ENCODE results near the gene MCOLN1. TPM values are rescaled to one million over a fixed set of nuclear protein-coding genes. Genes with fewer than 3 reads are reported as not detected.

MCOLN1 gene
- total and polyA plus RNA-seq, 9 of the 15 experiments (the other 6 are each of a cell fraction or from before 2014, with no cell fraction given), result 0.25 to 15.4 (median 7.1) TPM

DNA sequence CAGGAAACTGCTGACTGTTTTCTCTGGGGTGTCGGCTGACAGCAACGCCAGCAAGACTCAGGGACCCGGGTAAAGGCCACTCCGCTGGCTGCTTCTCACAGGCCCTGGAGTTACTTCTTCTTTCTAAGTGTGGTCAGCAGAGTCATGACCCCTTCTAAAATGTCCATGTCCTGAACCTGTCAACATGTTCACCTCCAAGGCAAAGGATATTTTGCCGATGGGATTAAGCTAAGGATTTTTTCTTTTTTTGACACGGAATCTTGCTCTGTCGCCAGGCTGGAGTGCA is 41.5 kb upstream of the MCOLN1 start (continued):
- TF ChIP-seq, protein P1, sequence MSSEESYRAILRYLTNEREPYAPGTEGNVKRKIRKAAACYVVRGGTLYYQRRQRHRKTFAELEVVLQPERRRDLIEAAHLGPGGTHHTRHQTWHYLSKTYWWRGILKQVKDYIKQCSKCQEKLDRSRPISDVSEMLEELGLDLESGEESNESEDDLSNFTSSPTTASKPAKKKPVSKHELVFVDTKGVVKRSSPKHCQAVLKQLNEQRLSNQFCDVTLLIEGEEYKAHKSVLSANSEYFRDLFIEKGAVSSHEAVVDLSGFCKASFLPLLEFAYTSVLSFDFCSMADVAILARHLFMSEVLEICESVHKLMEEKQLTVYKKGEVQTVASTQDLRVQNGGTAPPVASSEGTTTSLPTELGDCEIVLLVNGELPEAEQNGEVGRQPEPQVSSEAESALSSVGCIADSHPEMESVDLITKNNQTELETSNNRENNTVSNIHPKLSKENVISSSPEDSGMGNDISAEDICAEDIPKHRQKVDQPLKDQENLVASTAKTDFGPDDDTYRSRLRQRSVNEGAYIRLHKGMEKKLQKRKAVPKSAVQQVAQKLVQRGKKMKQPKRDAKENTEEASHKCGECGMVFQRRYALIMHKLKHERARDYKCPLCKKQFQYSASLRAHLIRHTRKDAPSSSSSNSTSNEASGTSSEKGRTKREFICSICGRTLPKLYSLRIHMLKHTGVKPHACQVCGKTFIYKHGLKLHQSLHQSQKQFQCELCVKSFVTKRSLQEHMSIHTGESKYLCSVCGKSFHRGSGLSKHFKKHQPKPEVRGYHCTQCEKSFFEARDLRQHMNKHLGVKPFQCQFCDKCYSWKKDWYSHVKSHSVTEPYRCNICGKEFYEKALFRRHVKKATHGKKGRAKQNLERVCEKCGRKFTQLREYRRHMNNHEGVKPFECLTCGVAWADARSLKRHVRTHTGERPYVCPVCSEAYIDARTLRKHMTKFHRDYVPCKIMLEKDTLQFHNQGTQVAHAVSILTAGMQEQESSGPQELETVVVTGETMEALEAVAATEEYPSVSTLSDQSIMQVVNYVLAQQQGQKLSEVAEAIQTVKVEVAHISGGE (CRISPR knock-in tag; IDR thresholded peaks at IDR 0.05), result no peak
- no peak for TF ChIP-seq RUNX1 (IDR thresholded peaks at IDR 0.05; ENCODE audit: low read depth)
- TF ChIP-seq FOXJ3 (CRISPR knock-in tag; IDR thresholded peaks at IDR 0.05), result no peak
- TF ChIP-seq NONO (IDR thresholded peaks at IDR 0.05; ENCODE audit: low read depth in 2 of 2, low read length in 1 of 2), result no peak

DNA sequence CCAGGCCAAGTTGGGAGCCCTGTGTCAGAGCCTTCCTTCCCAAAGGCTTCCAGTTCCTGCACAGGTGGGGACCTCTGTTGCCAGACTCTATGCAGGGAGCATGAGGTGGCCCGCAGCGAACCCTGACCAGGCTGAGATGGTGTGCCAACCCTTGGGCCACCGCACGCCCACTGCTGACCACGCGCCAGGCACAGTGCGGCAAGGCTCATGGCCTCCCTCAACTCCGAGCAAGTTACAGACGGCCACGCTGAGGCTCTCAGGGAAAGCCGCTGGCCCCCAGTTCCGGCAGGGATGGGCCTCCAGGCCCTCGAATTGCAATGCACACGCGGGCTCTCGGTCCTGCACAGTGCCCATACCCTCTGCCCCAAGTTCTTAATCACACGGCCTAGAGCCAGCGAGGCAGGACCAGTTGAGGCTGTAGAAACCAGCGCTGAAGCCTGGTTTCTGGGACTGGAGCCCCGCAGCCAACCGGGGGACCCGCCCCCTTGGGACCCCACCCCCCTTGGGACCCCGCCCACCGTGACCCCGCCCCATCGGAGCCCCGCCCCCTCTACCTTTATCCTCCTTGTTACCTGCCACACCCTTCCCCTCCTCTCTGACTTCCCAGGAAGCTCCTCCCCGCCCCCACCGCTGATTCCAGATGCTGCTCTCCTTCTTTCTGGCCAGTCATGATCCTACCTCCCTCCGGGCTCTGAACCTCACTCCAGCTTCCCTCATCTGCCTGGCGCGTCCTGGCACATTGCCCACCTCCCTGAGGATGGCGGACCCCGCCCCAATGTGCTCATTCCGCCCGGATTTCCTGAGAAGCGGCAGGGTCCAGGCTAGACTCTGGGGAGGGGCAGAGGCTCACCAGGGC is 39.6 kb upstream of the MCOLN1 start:
- Histone ChIP-seq H3K4me1 (replicated peaks in 1 of 2; ENCODE audit: control insufficient read depth in 2 of 2, insufficient read depth in 2 of 2, low read length in 2 of 2) (peaks cover 18 to 48% of the 10 kb centered on the region in 2 experiments), H3K79me2 (ENCODE audit: control insufficient read depth, insufficient read depth, low read length) (no peaks in the 10 kb centered on the region), H3K4me3 (no peak overlapping the region), H3K27ac (ENCODE audit: extremely low read depth, low read depth, low read length) (no peak overlapping the region; the same call in 2 of the 3 replicates), H4K20me1 (replicated peaks; ENCODE audit: control insufficient read depth, insufficient read depth, low read length) (no peaks in the 10 kb centered on the region), H3K36me3 (ENCODE audit: control insufficient read depth, insufficient read depth, low read length) (no peaks in the 10 kb centered on the region), H3K27me3 (ENCODE audit: control insufficient read depth in 2 of 2, insufficient read depth in 2 of 2, low read length in 2 of 2) (no peaks in the 10 kb centered on the region), H3K9me1 (ENCODE audit: control insufficient read depth, insufficient read depth, low read length) (no peaks in the 10 kb centered on the region), H2AFZ (ENCODE audit: low read depth, low read length) (peak overlapping the region; percentile 65), H3K9ac (ENCODE audit: insufficient read depth in 1 of 2, low read depth in 2 of 2, low read length in 2 of 2) (peak overlapping the region in 1 of 2 experiments; percentile 23; a peak in 2 of 4 replicates), H3K4me2 (ENCODE audit: insufficient read depth, low read length) (peak overlapping the region; percentile 60), H3K9me3 (replicated peaks; ENCODE audit: control insufficient read depth, insufficient read depth, low read depth, low read length) (no peaks in the 10 kb centered on the region)
- ATAC-seq (peak; percentile 79), DNase-seq (ENCODE audit: extremely low read depth in 1 of 4, low spot score in 3 of 4) (peak; percentile 74 to 99 (median 96)), FAIRE-seq (peak; percentile 44)
- WGBS (ENCODE audit: insufficient coverage, low coverage, missing lambda C conversion rate), result 57% methylated on average over 23 of the region's 37 CpGs
- CTCF ChIA-PET (ENCODE audit: low intra/inter-chr PET ratio), result interaction anchor here (0.7 kb wide), 1 partner anchor 1171 kb away, joined by 3 read pairs; no protein-coding TSS in a partner anchor
- in situ Hi-C loops (cut with MboI) (no loop called here), intact Hi-C loops (cut with micrococcal nuclease) (no loop called here)
- BruUV-seq (replicated peaks), result no TSS peak
- POLR2A ChIA-PET, result interaction anchor here (0.9 kb wide), 1 partner anchor 218 kb away, joined by 3 read pairs; no protein-coding TSS in a partner anchor
- TF ChIP-seq ZNF551 (CRISPR knock-in tag; IDR thresholded peaks at IDR 0.05) (no peak), BDP1 (IDR thresholded peaks at IDR 0.05; ENCODE audit: insufficient read depth, insufficient read length) (no peak), CTBP1 (IDR thresholded peaks at IDR 0.05; ENCODE audit: borderline replicate concordance) (peak; percentile 48; the same call in 1 of the 2 replicates), ZNF175 (CRISPR knock-in tag; IDR thresholded peaks at IDR 0.05; ENCODE audit: low read depth) (no peak), ZEB2 (IDR thresholded peaks at IDR 0.05) (0 out of 2 replicates have a peak, but pooled peaks have one; percentile 32), HDAC8 (tag; IDR thresholded peaks at IDR 0.05) (0 out of 2 replicates have a peak, but pooled peaks have one; percentile 34), NFIC (IDR thresholded peaks at IDR 0.05) (peak; percentile 91), BRD9 (IDR thresholded peaks at IDR 0.05; ENCODE audit: low read depth, partially characterized antibody) (no peak)
- TF ChIP-seq, protein P2, sequence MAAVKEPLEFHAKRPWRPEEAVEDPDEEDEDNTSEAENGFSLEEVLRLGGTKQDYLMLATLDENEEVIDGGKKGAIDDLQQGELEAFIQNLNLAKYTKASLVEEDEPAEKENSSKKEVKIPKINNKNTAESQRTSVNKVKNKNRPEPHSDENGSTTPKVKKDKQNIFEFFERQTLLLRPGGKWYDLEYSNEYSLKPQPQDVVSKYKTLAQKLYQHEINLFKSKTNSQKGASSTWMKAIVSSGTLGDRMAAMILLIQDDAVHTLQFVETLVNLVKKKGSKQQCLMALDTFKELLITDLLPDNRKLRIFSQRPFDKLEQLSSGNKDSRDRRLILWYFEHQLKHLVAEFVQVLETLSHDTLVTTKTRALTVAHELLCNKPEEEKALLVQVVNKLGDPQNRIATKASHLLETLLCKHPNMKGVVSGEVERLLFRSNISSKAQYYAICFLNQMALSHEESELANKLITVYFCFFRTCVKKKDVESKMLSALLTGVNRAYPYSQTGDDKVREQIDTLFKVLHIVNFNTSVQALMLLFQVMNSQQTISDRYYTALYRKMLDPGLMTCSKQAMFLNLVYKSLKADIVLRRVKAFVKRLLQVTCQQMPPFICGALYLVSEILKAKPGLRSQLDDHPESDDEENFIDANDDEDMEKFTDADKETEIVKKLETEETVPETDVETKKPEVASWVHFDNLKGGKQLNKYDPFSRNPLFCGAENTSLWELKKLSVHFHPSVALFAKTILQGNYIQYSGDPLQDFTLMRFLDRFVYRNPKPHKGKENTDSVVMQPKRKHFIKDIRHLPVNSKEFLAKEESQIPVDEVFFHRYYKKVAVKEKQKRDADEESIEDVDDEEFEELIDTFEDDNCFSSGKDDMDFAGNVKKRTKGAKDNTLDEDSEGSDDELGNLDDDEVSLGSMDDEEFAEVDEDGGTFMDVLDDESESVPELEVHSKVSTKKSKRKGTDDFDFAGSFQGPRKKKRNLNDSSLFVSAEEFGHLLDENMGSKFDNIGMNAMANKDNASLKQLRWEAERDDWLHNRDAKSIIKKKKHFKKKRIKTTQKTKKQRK (IDR thresholded peaks at IDR 0.05; ENCODE audit: borderline replicate concordance, low read depth, low read length), result no peak

All from K562 (cell line).